ENCODE measurements around the gene RNF114.

Gene RNF114

GRCh38 chr20:49915380-49916145 is 20.6 kb upstream of the RNF114 start, which contains the start of gene SPATA2 (continued):
- TF ChIP-seq ZNF645 (tag by site-specific recombination; IDR thresholded peaks at IDR 0.05) (no peak), ZNF266 (tag by site-specific recombination; IDR thresholded peaks at IDR 0.05; ENCODE audit: low read depth) (no peak), ELK4 (IDR thresholded peaks at IDR 0.05; ENCODE audit: borderline replicate concordance, low read depth, low read length) (no peak), ZBTB6 (tag by site-specific recombination; IDR thresholded peaks at IDR 0.05) (no peak), CTCF (tag by site-specific recombination; IDR thresholded peaks at IDR 0.05) (no peak), ZNF18 (tag by site-specific recombination; IDR thresholded peaks at IDR 0.05) (no peak), ZSCAN18 (tag by site-specific recombination; IDR thresholded peaks at IDR 0.05) (no peak), ZNF391 (tag by site-specific recombination; IDR thresholded peaks at IDR 0.05; ENCODE audit: borderline replicate concordance, low read depth) (no peak), ZNF132 (tag by site-specific recombination; IDR thresholded peaks at IDR 0.05; ENCODE audit: borderline replicate concordance) (no peak), ZNF140 (tag by site-specific recombination; IDR thresholded peaks at IDR 0.05) (no peak), ZNF16 (tag by site-specific recombination; IDR thresholded peaks at IDR 0.05; ENCODE audit: low read depth) (no peak), ZBTB7A (tag by site-specific recombination; IDR thresholded peaks at IDR 0.05; ENCODE audit: low read depth) (no peak), ZNF670 (tag by site-specific recombination; IDR thresholded peaks at IDR 0.05; ENCODE audit: low read depth) (no peak), ZSCAN30 (tag by site-specific recombination; IDR thresholded peaks at IDR 0.05) (peak; percentile 81), ZNF639 (tag by site-specific recombination; IDR thresholded peaks at IDR 0.05) (peak; percentile 73), SP3 (tag by site-specific recombination; IDR thresholded peaks at IDR 0.05) (peak; percentile 90), BCL6B (tag by site-specific recombination; IDR thresholded peaks at IDR 0.05) (no peak), ZNF623 (tag by site-specific recombination; IDR thresholded peaks at IDR 0.05) (no peak), ZNF621 (tag by site-specific recombination; IDR thresholded peaks at IDR 0.05) (no peak), YY1 (tag by site-specific recombination; IDR thresholded peaks at IDR 0.05) (peak; percentile 22; the same call in 1 of the 2 replicates), ZXDB (tag by site-specific recombination; IDR thresholded peaks at IDR 0.05) (peak; percentile 95), ZNF423 (tag by site-specific recombination; IDR thresholded peaks at IDR 0.05) (no peak), ZBTB8A (tag by site-specific recombination; IDR thresholded peaks at IDR 0.05) (peak; percentile 32), OVOL3 (tag by site-specific recombination; IDR thresholded peaks at IDR 0.05) (no peak), ZNF366 (tag by site-specific recombination; conservative IDR thresholded peaks at IDR 0.05) (no peak), GLIS2 (tag by site-specific recombination; IDR thresholded peaks at IDR 0.05) (no peak; the same call in 1 of the 2 replicates), ZNF223 (tag by site-specific recombination; IDR thresholded peaks at IDR 0.05) (no peak), ZFP3 (tag by site-specific recombination; IDR thresholded peaks at IDR 0.05; ENCODE audit: low read depth) (no peak), ZSCAN16 (tag by site-specific recombination; IDR thresholded peaks at IDR 0.05) (no peak)
